ENCODE results near the gene ADAM10. TPM values are rescaled to one million over a fixed set of nuclear protein-coding genes. Genes with fewer than 3 reads are reported as not detected.

The ADAM10 gene
- total RNA-seq, 1 donor from 2014 or later, result 125 TPM

- no peak for DNase-seq (ENCODE audit: low read depth)
- Histone ChIP-seq H3K4me3 (ENCODE audit: low read depth, low read length) (no peak overlapping the region), H3K27me3 (ENCODE audit: control insufficient read depth, insufficient read depth, low read length) (no peaks in the 10 kb centered on the region), H3K36me3 (ENCODE audit: control insufficient read depth, insufficient read depth, low read length) (no peaks in the 10 kb centered on the region)
- no peak for TF ChIP-seq CTCF (IDR thresholded peaks at IDR 0.05; ENCODE audit: insufficient read depth, low read length, poor library complexity, severe bottlenecking)
These were observed 7.3 kb downstream of the ADAM10 start for GRCh38 chr15:58742022-58742813.

GRCh38 chr15:58741032-58741431 is 8.5 kb downstream of the ADAM10 start:
- Histone ChIP-seq H3K4me3 (ENCODE audit: low read depth, low read length) (no peak overlapping the region), H3K36me3 (ENCODE audit: control insufficient read depth, insufficient read depth, low read length) (no peaks in the 10 kb centered on the region), H3K27me3 (ENCODE audit: control insufficient read depth, insufficient read depth, low read length) (no peaks in the 10 kb centered on the region)
- no peak for DNase-seq (ENCODE audit: low read depth)
- TF ChIP-seq CTCF (IDR thresholded peaks at IDR 0.05; ENCODE audit: insufficient read depth, low read length, poor library complexity, severe bottlenecking), result no peak

- no peak for DNase-seq (ENCODE audit: low read depth)
- no peak for TF ChIP-seq CTCF (IDR thresholded peaks at IDR 0.05; ENCODE audit: insufficient read depth, low read length, poor library complexity, severe bottlenecking)
These were observed 9.1 kb downstream of the ADAM10 start for GRCh38 chr15:58740436-58740835.

GRCh38 chr15:58738046-58738707 is 11.3 kb downstream of the ADAM10 start:
- H3K4me3 ChIP-seq (ENCODE audit: low read depth, low read length), result no peak overlapping the region
- H3K27me3 ChIP-seq (ENCODE audit: control insufficient read depth, insufficient read depth, low read length), result no peaks in the 10 kb centered on the region
- no peak for TF ChIP-seq CTCF (IDR thresholded peaks at IDR 0.05; ENCODE audit: insufficient read depth, low read length, poor library complexity, severe bottlenecking)
- H3K36me3 ChIP-seq (ENCODE audit: control insufficient read depth, insufficient read depth, low read length), result no peaks in the 10 kb centered on the region
- DNase-seq (ENCODE audit: low read depth), result no peak

More at GRCh38 chr15:58740436-58740835, 9.1 kb downstream of the ADAM10 start:
- Histone ChIP-seq H3K4me3 (ENCODE audit: low read depth, low read length) (no peak overlapping the region), H3K36me3 (ENCODE audit: control insufficient read depth, insufficient read depth, low read length) (no peaks in the 10 kb centered on the region), H3K27me3 (ENCODE audit: control insufficient read depth, insufficient read depth, low read length) (no peaks in the 10 kb centered on the region)

- H3K36me3 ChIP-seq (ENCODE audit: control insufficient read depth, insufficient read depth, low read length), result no peaks in the 10 kb centered on the region
- no peak for DNase-seq (ENCODE audit: low read depth)
- H3K4me3 ChIP-seq (ENCODE audit: low read depth, low read length), result no peak overlapping the region
- no peaks in the 10 kb centered on the region for H3K27me3 ChIP-seq (ENCODE audit: control insufficient read depth, insufficient read depth, low read length)
- TF ChIP-seq CTCF (IDR thresholded peaks at IDR 0.05; ENCODE audit: insufficient read depth, low read length, poor library complexity, severe bottlenecking), result no peak
These were observed 12.2 kb downstream of the ADAM10 start for GRCh38 chr15:58737298-58737697.
